Endothelial cell of umbilical vein (primary cell): ENCODE data around the gene RPL21. TPM values are rescaled to one million over a fixed set of nuclear protein-coding genes. Genes with fewer than 3 reads are reported as not detected.
"Not testable (repeated sequence)": the region's sequence is repeated elsewhere in the genome, so short reads cannot be mapped to it uniquely, and the experiment has no call there.

Experiments
- BruUV-seq: library from RNA; stranded (reverse); fragments of 400-500 nt; replicated peaks from 2 replicates; lab custom pipeline; 2021; lab: Mats Ljungman, UMichigan
- CTCF ChIA-PET: fragments of 300-600, 350-600 bp; sonication (Branson Sonifier 250); formaldehyde crosslinking; loops from one replicate; lab custom pipeline; 2021; ENCODE audit warnings: antibody characterized with exemption, inconsistent platforms; lab: Charles Lee
- POLR2A ChIA-PET: fragments of 300-600, 350-600 bp; sonication (Branson Sonifier 250); formaldehyde crosslinking; loops from one replicate; lab custom pipeline; 2021; ENCODE audit warnings: antibody characterized with exemption, inconsistent platforms; lab: Charles Lee
- DNase-seq: peaks from one replicate; pipeline ENCODE4 v3.0.0-alpha.2; 2011; ENCODE audit warnings: low read depth, low spot score
- FAIRE-seq: peaks from 2 replicates; lab custom pipeline; 2011; peaks lifted over from hg19 to GRCh38; lab: Jason Lieb, UNC
- H2AFZ ChIP-seq: 2 replicates; pipeline ENCODE4 v1.6.0; 2012; ENCODE audit warnings: low read depth, low read length, control low read depth, inconsistent platforms
- H3K27ac ChIP-seq: 2 replicates; pipeline ENCODE4 v1.5.1; 2011; ENCODE audit warnings: low read depth, mild to moderate bottlenecking, control low read depth, low read length, moderate library complexity; ENCODE audit not compliant: insufficient read depth
- H3K27me3 ChIP-seq, 2 experiments: 2 replicates each; pipeline versions ENCODE4 v1.6.0 to v1.6.1; 2011; ENCODE audit warnings: low read length in 2 of 2, mixed read lengths in 1 of 2; ENCODE audit not compliant: control insufficient read depth in 2 of 2, insufficient read depth in 2 of 2
- H3K36me3 ChIP-seq, 2 experiments: 2 replicates in 1 of 2; 3 replicates in 1 of 2; pipeline ENCODE4 v1.5.1; 2011; ENCODE audit warnings: low read length in 2 of 2, mild to moderate bottlenecking in 1 of 2, moderate library complexity in 1 of 2; ENCODE audit not compliant: control insufficient read depth in 2 of 2, insufficient read depth in 2 of 2; ENCODE audit errors: extremely low read depth in 1 of 2
- H3K4me1 ChIP-seq: 3 replicates; pipeline ENCODE4 v1.5.1; 2011; ENCODE audit warnings: mild to moderate bottlenecking, low read length; ENCODE audit not compliant: control insufficient read depth, insufficient read depth; ENCODE audit errors: extremely low read depth
- H3K4me2 ChIP-seq: 2 replicates; pipeline ENCODE4 v1.6.1; 2011; ENCODE audit warnings: low read length, control low read depth, mixed read lengths; ENCODE audit not compliant: insufficient read depth
- H3K4me3 ChIP-seq, 3 experiments: fragments of 200-600 bp in 1 of 3; sonication (generic), shearing (Covaris generic) in 1 of 3; replicated peaks in 1 of 3; 2 replicates each; pipeline ENCODE4 v1.5.1; 2011 to 2016; ENCODE audit warnings: control low read depth in 3 of 3, low read length in 3 of 3, mild to moderate bottlenecking in 2 of 3, inconsistent platforms in 1 of 3, low read depth in 1 of 3, moderate library complexity in 1 of 3; ENCODE audit not compliant: insufficient read depth in 1 of 3
- H3K79me2 ChIP-seq: 2 replicates; pipeline ENCODE4 v1.6.0; 2012; ENCODE audit warnings: low read length, inconsistent platforms; ENCODE audit not compliant: control insufficient read depth, insufficient read depth
- H3K9ac ChIP-seq: replicated peaks from 2 replicates; pipeline ENCODE3; 2011; ENCODE audit warnings: low read length, control low read depth; ENCODE audit not compliant: insufficient read depth; ENCODE audit errors: extremely low read depth
- H3K9me1 ChIP-seq: replicated peaks from 3 replicates; pipeline ENCODE4 v1.6.0; 2011; ENCODE audit warnings: mild to moderate bottlenecking, low read length; ENCODE audit not compliant: control insufficient read depth, insufficient read depth; ENCODE audit errors: extremely low read depth
- H3K9me3 ChIP-seq: replicated peaks from 2 replicates; pipeline ENCODE4 v1.5.1; 2012; ENCODE audit warnings: low read length, inconsistent platforms; ENCODE audit not compliant: control insufficient read depth, insufficient read depth
- H4K20me1 ChIP-seq: replicated peaks from 2 replicates; pipeline ENCODE3; 2011; ENCODE audit warnings: mild to moderate bottlenecking, low read length; ENCODE audit not compliant: control insufficient read depth, insufficient read depth; ENCODE audit errors: extremely low read depth
- EZH2 ChIP-seq: IDR thresholded peaks from 2 replicates; pipeline ENCODE4 v1.6.1; 2012; ENCODE audit warnings: borderline replicate concordance, low read depth, mild to moderate bottlenecking, moderate library complexity, low read length, inconsistent platforms; ENCODE audit not compliant: severe bottlenecking
- GATA2 ChIP-seq: IDR thresholded peaks from 2 replicates; pipeline ENCODE4 v1.7.0; 2011; ENCODE audit warnings: low read depth, mild to moderate bottlenecking, moderate library complexity, mixed read lengths, low read length; ENCODE audit not compliant: insufficient read length, insufficient read depth
- JUN ChIP-seq: IDR thresholded peaks from 2 replicates; pipeline ENCODE4 v1.6.1; 2011; ENCODE audit warnings: borderline replicate concordance, low read depth; ENCODE audit not compliant: insufficient read length, insufficient read depth
- dilution Hi-C: fragments of 300-500 bp; cut with MboI; formaldehyde crosslinking; loops from one replicate; pipeline ENCODE4 v1.15.0; 2019; ENCODE audit warnings: low sequenced_read_pairs; ENCODE audit not compliant: extremely low pct_ligation_motif_present
- intact Hi-C: fragments of 100-400 bp; cut with micrococcal nuclease; formaldehyde crosslinking; loops from one replicate; pipeline ENCODE4 v1.10.0; 2022
- polyA plus RNA-seq, 4 experiments: library from polyadenylated mRNA; depleted of rRNA in 3 of 4; stranded (reverse) in 3 of 4; unstranded in 1 of 4; fragments of >200 nt; gene quantifications; 2 replicates each; pipeline versions ENCODE4 v1.2.1 to v1.2.3, GENCODE V29; 2011 to 2012; ENCODE audit warnings: missing spikeins in 1 of 4
- total RNA-seq: library from RNA; stranded (reverse); gene quantifications from 2 replicates; pipeline ENCODE4 v1.2.3, GENCODE V29; 2021

The RPL21 gene
- total and polyA plus RNA-seq, 2 donors (not counting 3 experiments of a cell fraction or from before 2014, with no cell fraction given) = 585 to 871 TPM

GRCh38 chr13:27218861-27219260 is 32.5 kb upstream of the RPL21 start:
- H2AFZ ChIP-seq, H3K36me3 ChIP-seq, POLR2A ChIA-PET, DNase-seq, CTCF ChIA-PET, dilution Hi-C loops, H4K20me1 ChIP-seq, H3K4me3 ChIP-seq, H3K27me3 ChIP-seq, H3K27ac ChIP-seq, H3K9me3 ChIP-seq, H3K4me1 ChIP-seq, H3K9ac ChIP-seq, H3K9me1 ChIP-seq, H3K79me2 ChIP-seq, BruUV-seq, intact Hi-C loops, H3K4me2 ChIP-seq, FAIRE-seq: not testable (repeated sequence)

GRCh38 chr13:27219611-27220010 is 31.7 kb upstream of the RPL21 start:
- no peak for TF ChIP-seq GATA2
- no peak for TF ChIP-seq JUN
- no peak for TF ChIP-seq EZH2
- Histone ChIP-seq H3K4me1 (no peaks in the 10 kb centered on the region), H3K4me3 (no peak overlapping the region), H4K20me1 (no peaks in the 10 kb centered on the region), H2AFZ (no peak overlapping the region), H3K9ac (no peak overlapping the region), H3K36me3 (no peaks in the 10 kb centered on the region), H3K79me2 (no peaks in the 10 kb centered on the region), H3K27me3 (no peaks in the 10 kb centered on the region), H3K4me2 (no peak overlapping the region), H3K9me1 (no peaks in the 10 kb centered on the region), H3K9me3 (no peaks in the 10 kb centered on the region), H3K27ac (no peak overlapping the region)
- ChIA-PET CTCF (interaction anchor here (1.0 kb wide), 1 partner anchor 231 kb away, joined by 5 read pairs; the partner anchor contains the start of gene MTIF3), POLR2A (no interaction called here)
- DNase-seq (no peak), FAIRE-seq (no peak)
- intact Hi-C loops = no loop called here
- no TSS peak for BruUV-seq
- dilution Hi-C loops = no loop called here

- H3K27ac ChIP-seq, H4K20me1 ChIP-seq, H3K4me2 ChIP-seq, intact Hi-C loops, H3K27me3 ChIP-seq, H2AFZ ChIP-seq, H3K4me3 ChIP-seq, H3K9ac ChIP-seq, H3K79me2 ChIP-seq, H3K9me1 ChIP-seq, H3K4me1 ChIP-seq, dilution Hi-C loops, DNase-seq, FAIRE-seq, POLR2A ChIA-PET, H3K36me3 ChIP-seq, BruUV-seq, H3K9me3 ChIP-seq: not testable (repeated sequence)
- CTCF ChIA-PET = interaction anchor here (0.8 kb wide), 1 partner anchor 14 kb away, joined by 3 read pairs; no protein-coding TSS in a partner anchor
Observed at GRCh38 chr13:27222100-27222499, 29.3 kb upstream of the RPL21 start.
